Measurements from ENCODE around the gene KRTAP10-1.

DNA sequence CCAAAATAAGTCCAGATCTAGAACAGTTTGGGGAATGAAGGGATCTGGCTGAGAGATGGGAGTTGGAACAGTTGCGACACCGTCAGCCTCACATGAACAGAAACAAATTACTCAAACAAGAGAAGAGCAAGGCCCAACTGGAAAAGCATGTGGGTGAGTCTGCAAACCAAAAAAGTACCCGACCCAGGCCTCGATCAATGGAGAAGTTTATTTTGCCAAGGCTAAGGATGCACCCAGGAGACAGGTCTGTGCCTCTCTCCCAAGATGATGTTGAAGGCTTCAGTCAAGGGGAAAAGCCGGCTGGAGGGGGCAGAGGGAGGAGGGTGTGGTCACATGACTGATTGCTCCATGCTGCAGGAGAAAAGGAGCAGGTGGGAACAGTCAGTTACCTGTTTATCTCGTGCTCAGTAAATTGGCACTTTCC lies 42.3 kb downstream of the KRTAP10-1 start:
- TF ChIP-seq, protein P1, sequence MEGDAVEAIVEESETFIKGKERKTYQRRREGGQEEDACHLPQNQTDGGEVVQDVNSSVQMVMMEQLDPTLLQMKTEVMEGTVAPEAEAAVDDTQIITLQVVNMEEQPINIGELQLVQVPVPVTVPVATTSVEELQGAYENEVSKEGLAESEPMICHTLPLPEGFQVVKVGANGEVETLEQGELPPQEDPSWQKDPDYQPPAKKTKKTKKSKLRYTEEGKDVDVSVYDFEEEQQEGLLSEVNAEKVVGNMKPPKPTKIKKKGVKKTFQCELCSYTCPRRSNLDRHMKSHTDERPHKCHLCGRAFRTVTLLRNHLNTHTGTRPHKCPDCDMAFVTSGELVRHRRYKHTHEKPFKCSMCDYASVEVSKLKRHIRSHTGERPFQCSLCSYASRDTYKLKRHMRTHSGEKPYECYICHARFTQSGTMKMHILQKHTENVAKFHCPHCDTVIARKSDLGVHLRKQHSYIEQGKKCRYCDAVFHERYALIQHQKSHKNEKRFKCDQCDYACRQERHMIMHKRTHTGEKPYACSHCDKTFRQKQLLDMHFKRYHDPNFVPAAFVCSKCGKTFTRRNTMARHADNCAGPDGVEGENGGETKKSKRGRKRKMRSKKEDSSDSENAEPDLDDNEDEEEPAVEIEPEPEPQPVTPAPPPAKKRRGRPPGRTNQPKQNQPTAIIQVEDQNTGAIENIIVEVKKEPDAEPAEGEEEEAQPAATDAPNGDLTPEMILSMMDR (conservative IDR thresholded peaks at IDR 0.05; ENCODE audit: low read depth, low read length): no peak
- no peak for TF ChIP-seq EZH2 (IDR thresholded peaks at IDR 0.05; ENCODE audit: borderline replicate concordance, low read depth, low read length, poor library complexity, severe bottlenecking)

Measured in A673 (cell line).